HL-60 (cell line): ENCODE data around the gene SIAH3.

Experiments used
- DNase-seq, 2 experiments: peaks; one replicate each; pipeline ENCODE4 v3.0.0-alpha.2; 2010 to 2020; ENCODE audit warnings: low read depth in 1 of 2, low spot score in 1 of 2
- H3K27ac ChIP-seq: fragments of 250-450 bp; sonication (Bioruptor Pico); replicated peaks from 2 replicates; pipeline ENCODE4 v1.5.1; 2020; ENCODE audit warnings: mild to moderate bottlenecking, moderate library complexity
- H3K27me3 ChIP-seq: fragments of 250-450 bp; sonication (Bioruptor Pico); 2 replicates; pipeline ENCODE4 v1.5.1; 2021; ENCODE audit warnings: mild to moderate bottlenecking, moderate library complexity; ENCODE audit not compliant: insufficient read depth, poor library complexity, severe bottlenecking
- H3K4me3 ChIP-seq: replicated peaks from 2 replicates; pipeline ENCODE4 v1.5.1; 2011; ENCODE audit warnings: mild to moderate bottlenecking, control low read depth, low read length; ENCODE audit not compliant: insufficient read depth
- CTCF ChIP-seq: IDR thresholded peaks from one replicate; pipeline ENCODE4 v1.5.1; 2011; ENCODE audit warnings: low read length, control low read depth, inconsistent platforms; ENCODE audit not compliant: insufficient read depth
- GABPA ChIP-seq: IDR thresholded peaks from 2 replicates; pipeline ENCODE4 v1.6.1; 2012; ENCODE audit warnings: low read depth
- POLR2AphosphoS5 ChIP-seq: IDR thresholded peaks from 2 replicates; pipeline ENCODE4 v1.6.1; 2012; ENCODE audit warnings: low read depth
- REST ChIP-seq: IDR thresholded peaks from 2 replicates; pipeline ENCODE4 v1.6.1; 2012; ENCODE audit warnings: low read depth; ENCODE audit not compliant: insufficient replicate concordance
- SPI1 ChIP-seq: IDR thresholded peaks from 2 replicates; pipeline ENCODE4 v1.6.1; 2012; ENCODE audit warnings: low read depth, mild to moderate bottlenecking, borderline replicate concordance

SIAH3 gene

GRCh38 chr13:45747071-45747470 is 104.5 kb downstream of the SIAH3 start:
- no peak overlapping the region for H3K4me3 ChIP-seq
- H3K27ac ChIP-seq: no peak overlapping the region
- peak; percentile 24 to 73 for DNase-seq
- TF ChIP-seq SPI1: peak; percentile 99
- no peak for TF ChIP-seq CTCF
- H3K27me3 ChIP-seq: no peaks in the 10 kb centered on the region

GRCh38 chr13:45744979-45745378 is 106.6 kb downstream of the SIAH3 start:
- TF ChIP-seq GABPA (no peak), CTCF (no peak), SPI1 (no peak), REST (no peak), POLR2AphosphoS5 (no peak)
- DNase-seq: no peak
- H3K4me3 ChIP-seq: no peak overlapping the region
- H3K27me3 ChIP-seq: no peaks in the 10 kb centered on the region
- H3K27ac ChIP-seq: no peak overlapping the region

- TF ChIP-seq GABPA (no peak), SPI1 (no peak), REST (no peak), POLR2AphosphoS5 (no peak), CTCF (no peak)
- Histone ChIP-seq H3K4me3 (no peak overlapping the region), H3K27me3 (no peaks in the 10 kb centered on the region), H3K27ac (no peak overlapping the region)
- no peak for DNase-seq
These were observed 108.6 kb downstream of the SIAH3 start for GRCh38 chr13:45742985-45743384.

- no peak overlapping the region for H3K4me3 ChIP-seq
- peak; percentile 5; the same call in 1 of the 2 replicates for TF ChIP-seq SPI1
- no peak for TF ChIP-seq POLR2AphosphoS5
- peak; percentile 16 to 67 for DNase-seq
- H3K27me3 ChIP-seq: no peaks in the 10 kb centered on the region
- no peak overlapping the region for H3K27ac ChIP-seq
These were observed 114.0 kb downstream of the SIAH3 start for GRCh38 chr13:45737571-45738017.
